ENCODE data around the gene MEF2A. TPM values are rescaled to one million over a fixed set of nuclear protein-coding genes. Genes with fewer than 3 reads are reported as not detected.

MEF2A gene
- total and polyA plus RNA-seq, 10 of the 15 experiments (the other 5 are each of a cell fraction or from before 2014, with no cell fraction given): 7.2 to 46.7 (median 35.9) TPM

GRCh38 chr15:99565299-99566156, at the start of gene MEF2A (continued):
- TF ChIP-seq FOS (IDR thresholded peaks at IDR 0.05; ENCODE audit: borderline replicate concordance, extremely low read depth, insufficient read length) (no peak), IKZF2 (IDR thresholded peaks at IDR 0.05) (peak; percentile 89 to 90), RELA (IDR thresholded peaks at IDR 0.05; ENCODE audit: borderline replicate concordance, partially characterized antibody) (no peak), FOXM1 (IDR thresholded peaks at IDR 0.05; ENCODE audit: low read depth, low read length) (no peak), IKZF1 (conservative IDR thresholded peaks at IDR 0.05) (peak; percentile 88), IRF5 (IDR thresholded peaks at IDR 0.05; ENCODE audit: borderline replicate concordance) (no peak), NKRF (conservative IDR thresholded peaks at IDR 0.05) (peak; percentile 58), KLF5 (IDR thresholded peaks at IDR 0.05; ENCODE audit: partially characterized antibody) (peak; percentile 89)
- TF ChIP-seq, protein P1, sequence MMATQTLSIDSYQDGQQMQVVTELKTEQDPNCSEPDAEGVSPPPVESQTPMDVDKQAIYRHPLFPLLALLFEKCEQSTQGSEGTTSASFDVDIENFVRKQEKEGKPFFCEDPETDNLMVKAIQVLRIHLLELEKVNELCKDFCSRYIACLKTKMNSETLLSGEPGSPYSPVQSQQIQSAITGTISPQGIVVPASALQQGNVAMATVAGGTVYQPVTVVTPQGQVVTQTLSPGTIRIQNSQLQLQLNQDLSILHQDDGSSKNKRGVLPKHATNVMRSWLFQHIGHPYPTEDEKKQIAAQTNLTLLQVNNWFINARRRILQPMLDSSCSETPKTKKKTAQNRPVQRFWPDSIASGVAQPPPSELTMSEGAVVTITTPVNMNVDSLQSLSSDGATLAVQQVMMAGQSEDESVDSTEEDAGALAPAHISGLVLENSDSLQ (IDR thresholded peaks at IDR 0.05): peak; percentile 56
